Measurements from ENCODE around the gene TTC5.

Gene TTC5

DNA sequence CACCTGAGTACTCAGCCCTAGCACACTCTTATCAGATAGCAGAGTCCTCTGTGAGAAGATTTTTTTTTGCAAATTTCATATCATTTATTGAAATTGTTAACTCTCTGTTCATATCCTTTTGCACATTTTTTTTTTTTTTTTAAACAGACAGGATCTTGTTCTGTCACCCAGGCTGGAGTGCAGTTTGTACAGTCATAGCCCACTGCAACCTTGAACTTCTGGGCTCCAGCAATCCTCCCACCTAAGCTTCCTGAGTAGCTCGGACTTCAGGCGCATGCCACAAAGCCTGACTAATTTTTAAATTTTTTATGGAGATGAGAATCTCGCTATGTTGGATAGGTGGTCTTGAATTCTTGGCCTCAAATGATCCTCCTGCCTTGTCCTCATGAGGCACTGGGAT lies 42.0 kb upstream of the TTC5 start:
- no peak overlapping the region for H3K4me3 ChIP-seq (ENCODE audit: low read length, poor library complexity, severe bottlenecking)
- peaks cover 32% of the 10 kb centered on the region for H3K79me2 ChIP-seq (ENCODE audit: insufficient read depth, low read length)
- H3K9me3 ChIP-seq (ENCODE audit: insufficient read depth, low read depth, low read length) = no peaks in the 10 kb centered on the region
- H3K9ac ChIP-seq (ENCODE audit: low read depth, low read length, poor library complexity, severe bottlenecking) = no peak overlapping the region
- H3K27me3 ChIP-seq (ENCODE audit: insufficient read depth, low read length, poor library complexity, severe bottlenecking) = no peaks in the 10 kb centered on the region
- TF ChIP-seq, protein P1, sequence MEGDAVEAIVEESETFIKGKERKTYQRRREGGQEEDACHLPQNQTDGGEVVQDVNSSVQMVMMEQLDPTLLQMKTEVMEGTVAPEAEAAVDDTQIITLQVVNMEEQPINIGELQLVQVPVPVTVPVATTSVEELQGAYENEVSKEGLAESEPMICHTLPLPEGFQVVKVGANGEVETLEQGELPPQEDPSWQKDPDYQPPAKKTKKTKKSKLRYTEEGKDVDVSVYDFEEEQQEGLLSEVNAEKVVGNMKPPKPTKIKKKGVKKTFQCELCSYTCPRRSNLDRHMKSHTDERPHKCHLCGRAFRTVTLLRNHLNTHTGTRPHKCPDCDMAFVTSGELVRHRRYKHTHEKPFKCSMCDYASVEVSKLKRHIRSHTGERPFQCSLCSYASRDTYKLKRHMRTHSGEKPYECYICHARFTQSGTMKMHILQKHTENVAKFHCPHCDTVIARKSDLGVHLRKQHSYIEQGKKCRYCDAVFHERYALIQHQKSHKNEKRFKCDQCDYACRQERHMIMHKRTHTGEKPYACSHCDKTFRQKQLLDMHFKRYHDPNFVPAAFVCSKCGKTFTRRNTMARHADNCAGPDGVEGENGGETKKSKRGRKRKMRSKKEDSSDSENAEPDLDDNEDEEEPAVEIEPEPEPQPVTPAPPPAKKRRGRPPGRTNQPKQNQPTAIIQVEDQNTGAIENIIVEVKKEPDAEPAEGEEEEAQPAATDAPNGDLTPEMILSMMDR (conservative IDR thresholded peaks at IDR 0.05; ENCODE audit: low read length) = no peak
- TF ChIP-seq EZH2phosphoT487 (IDR thresholded peaks at IDR 0.05; ENCODE audit: borderline replicate concordance) = no peak
- peaks cover 4% of the 10 kb centered on the region for H3F3A ChIP-seq (ENCODE audit: low read depth)
- no peak overlapping the region for H3K4me2 ChIP-seq (ENCODE audit: low read depth, low read length, poor library complexity, severe bottlenecking)
- peaks cover 18% of the 10 kb centered on the region for H3K4me1 ChIP-seq (ENCODE audit: insufficient read depth, low read length, poor library complexity, severe bottlenecking)
- H3K9me2 ChIP-seq (replicated peaks; ENCODE audit: low read depth, low read length) = no peaks in the 10 kb centered on the region
- peaks cover 39% of the 10 kb centered on the region for H3K36me3 ChIP-seq (ENCODE audit: insufficient read depth, low read length)
- H2AFZ ChIP-seq (ENCODE audit: low read length) = no peak overlapping the region
- H4K20me1 ChIP-seq (ENCODE audit: insufficient read depth, low read length, poor library complexity, severe bottlenecking) = no peaks in the 10 kb centered on the region

DNA sequence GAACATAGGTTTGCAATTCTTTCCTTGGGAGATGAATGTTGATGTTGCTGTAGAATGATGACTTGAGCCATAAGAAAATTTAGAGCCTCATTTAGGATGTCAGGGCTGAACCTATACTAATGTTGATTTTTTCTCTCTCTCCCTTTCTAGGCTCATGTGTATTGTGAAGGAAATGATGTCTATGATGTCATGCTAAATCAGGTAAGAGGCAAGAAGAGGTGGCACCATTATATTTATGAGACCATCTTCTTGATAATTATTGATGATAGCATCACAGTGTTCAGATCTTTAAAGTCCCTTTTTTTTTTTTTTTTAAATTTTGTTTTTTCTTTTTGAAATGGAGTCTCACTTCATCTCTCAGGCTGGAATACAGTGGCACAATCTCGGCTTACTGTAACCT lies 41.0 kb upstream of the TTC5 start:
- Histone ChIP-seq H2AFZ (ENCODE audit: low read length) (no peak overlapping the region), H3K4me1 (ENCODE audit: insufficient read depth, low read length, poor library complexity, severe bottlenecking) (peaks cover 21% of the 10 kb centered on the region), H3K36me3 (ENCODE audit: insufficient read depth, low read length) (peaks cover 29% of the 10 kb centered on the region; the same call in 1 of the 2 replicates), H3K9ac (ENCODE audit: low read depth, low read length, poor library complexity, severe bottlenecking) (no peak overlapping the region), H3K27me3 (ENCODE audit: insufficient read depth, low read length, poor library complexity, severe bottlenecking) (no peaks in the 10 kb centered on the region), H3K4me3 (ENCODE audit: low read length, poor library complexity, severe bottlenecking) (no peak overlapping the region), H4K20me1 (ENCODE audit: insufficient read depth, low read length, poor library complexity, severe bottlenecking) (no peaks in the 10 kb centered on the region), H3K4me2 (ENCODE audit: low read depth, low read length, poor library complexity, severe bottlenecking) (no peak overlapping the region), H3K9me3 (ENCODE audit: insufficient read depth, low read depth, low read length) (no peaks in the 10 kb centered on the region), H3F3A (ENCODE audit: low read depth) (peaks cover 9% of the 10 kb centered on the region), H3K79me2 (ENCODE audit: insufficient read depth, low read length) (peaks cover 32% of the 10 kb centered on the region), H3K9me2 (replicated peaks; ENCODE audit: low read depth, low read length) (no peaks in the 10 kb centered on the region)
- TF ChIP-seq, protein P1 (conservative IDR thresholded peaks at IDR 0.05; ENCODE audit: low read length) = no peak
- TF ChIP-seq EZH2phosphoT487 (IDR thresholded peaks at IDR 0.05; ENCODE audit: borderline replicate concordance) = no peak

DNA sequence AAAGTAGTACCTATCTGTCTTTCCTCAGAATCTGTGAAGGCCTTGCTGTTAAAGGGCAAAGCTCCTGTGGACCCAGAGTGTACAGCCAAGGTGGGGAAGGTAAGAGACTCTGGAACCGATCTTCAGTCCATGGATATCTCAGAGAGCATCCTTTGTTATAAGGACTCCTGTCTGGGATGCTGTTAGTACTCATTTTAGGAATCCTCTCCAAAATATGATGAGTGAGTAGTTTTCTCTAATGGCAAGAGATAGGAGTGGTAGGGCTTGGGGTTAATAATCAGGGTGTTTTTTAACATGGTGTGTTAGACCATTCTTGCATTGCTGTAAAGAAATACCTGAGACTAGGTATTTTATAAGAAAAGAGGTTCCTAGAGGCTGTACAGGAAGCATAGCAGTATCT lies 39.6 kb upstream of the TTC5 start:
- Histone ChIP-seq H3K4me1 (ENCODE audit: insufficient read depth, low read length, poor library complexity, severe bottlenecking) (peaks cover 26% of the 10 kb centered on the region), H2AFZ (ENCODE audit: low read length) (no peak overlapping the region), H3K9me2 (replicated peaks; ENCODE audit: low read depth, low read length) (no peaks in the 10 kb centered on the region), H3K79me2 (ENCODE audit: insufficient read depth, low read length) (peaks cover 32% of the 10 kb centered on the region), H3K4me2 (ENCODE audit: low read depth, low read length, poor library complexity, severe bottlenecking) (peak overlapping the region; percentile 80), H3K27me3 (ENCODE audit: insufficient read depth, low read length, poor library complexity, severe bottlenecking) (no peaks in the 10 kb centered on the region), H3K9ac (ENCODE audit: low read depth, low read length, poor library complexity, severe bottlenecking) (no peak overlapping the region), H3F3A (ENCODE audit: low read depth) (peaks cover 9% of the 10 kb centered on the region), H3K9me3 (ENCODE audit: insufficient read depth, low read depth, low read length) (no peaks in the 10 kb centered on the region), H3K36me3 (ENCODE audit: insufficient read depth, low read length) (peaks cover 24% of the 10 kb centered on the region; the same call in 1 of the 2 replicates), H4K20me1 (ENCODE audit: insufficient read depth, low read length, poor library complexity, severe bottlenecking) (no peaks in the 10 kb centered on the region), H3K4me3 (ENCODE audit: low read length, poor library complexity, severe bottlenecking) (peak overlapping the region; percentile 79)
- TF ChIP-seq EZH2phosphoT487 (IDR thresholded peaks at IDR 0.05; ENCODE audit: borderline replicate concordance) = no peak
- TF ChIP-seq, protein P1 (conservative IDR thresholded peaks at IDR 0.05; ENCODE audit: low read length) = no peak

Data from Loucy (cell line).